K562 (cell line): ENCODE measurements around the gene USP31. TPM values are rescaled to one million over a fixed set of nuclear protein-coding genes. Genes with fewer than 3 reads are reported as not detected.

Experiments
- ATAC-seq: fragments of 200-7000 bp; cut with Tn5 transposase; 3 replicates; pipeline ENCODE4 v1.9.1; 2020; ENCODE audit warnings: moderate library complexity
- BruUV-seq: library from RNA; stranded (reverse); fragments of 400-500 nt; replicated peaks from 2 replicates; lab custom pipeline; 2021; lab: Mats Ljungman, UMichigan
- CTCF ChIA-PET: fragments of 300-600 bp; formaldehyde crosslinking; extraction: SDS; loops from one replicate; lab custom pipeline; 2021; ENCODE audit warnings: low intra/inter-chr PET ratio; lab: Yijun Ruan, JAX
- POLR2A ChIA-PET: fragments of 300-600, 350-650 bp; sonication (Branson Sonifier 250); formaldehyde crosslinking; extraction: SDS; loops from one replicate; lab custom pipeline; 2021; ENCODE audit warnings: antibody characterized with exemption, inconsistent platforms; lab: Yijun Ruan, JAX
- DNase-seq, 4 experiments: peaks; one replicate each; pipeline versions ENCODE4 v3.0.0 to v3.0.0-alpha.2; 2011 to 2018; ENCODE audit warnings: low spot score in 3 of 4, mixed read lengths in 3 of 4; ENCODE audit errors: extremely low read depth in 1 of 4
- FAIRE-seq: peaks from 2 replicates; lab custom pipeline; 2011; peaks lifted over from hg19 to GRCh38; lab: Jason Lieb, UNC
- H2AFZ ChIP-seq: 2 replicates; pipeline ENCODE4 v1.6.0; 2011; ENCODE audit warnings: low read depth, low read length, control low read depth, inconsistent platforms
- H3K27ac ChIP-seq: fragments of 200-600 bp; 3 replicates; pipeline ENCODE4 v1.8.0; 2011; ENCODE audit warnings: low read depth, mild to moderate bottlenecking, control low read depth, inconsistent platforms, low read length, moderate library complexity, mixed read lengths; ENCODE audit errors: extremely low read depth
- H3K27me3 ChIP-seq, 2 experiments: fragments of 300-600 bp in 1 of 2; 2 replicates in 1 of 2; 3 replicates in 1 of 2; pipeline versions ENCODE4 v1.6.0 to v1.8.0; 2011; ENCODE audit warnings: inconsistent platforms in 2 of 2, low read length in 2 of 2, mild to moderate bottlenecking in 1 of 2, mixed read lengths in 1 of 2, moderate library complexity in 1 of 2; ENCODE audit not compliant: control insufficient read depth in 2 of 2, insufficient read depth in 2 of 2
- H3K36me3 ChIP-seq: fragments of 300-600 bp; 3 replicates; pipeline ENCODE4 v1.8.0; 2011; ENCODE audit warnings: mild to moderate bottlenecking, low read length, inconsistent platforms; ENCODE audit not compliant: control insufficient read depth, insufficient read depth
- H3K4me1 ChIP-seq, 2 experiments: fragments of 200-600 bp in 1 of 2; replicated peaks in 1 of 2; 2 replicates in 1 of 2; 3 replicates in 1 of 2; pipeline versions ENCODE4 v1.5.1 to v1.8.0; 2011; ENCODE audit warnings: inconsistent platforms in 2 of 2, low read length in 2 of 2, mild to moderate bottlenecking in 1 of 2, mixed read lengths in 1 of 2, moderate library complexity in 1 of 2; ENCODE audit not compliant: control insufficient read depth in 2 of 2, insufficient read depth in 2 of 2
- H3K4me2 ChIP-seq: 2 replicates; pipeline ENCODE4 v1.6.1; 2011; ENCODE audit warnings: low read length, control low read depth, inconsistent platforms, mixed read lengths; ENCODE audit not compliant: insufficient read depth
- H3K4me3 ChIP-seq: fragments of 200-600 bp; sonication (generic), shearing (Covaris generic); 2 replicates; pipeline ENCODE4 v1.5.1; 2016; ENCODE audit warnings: control low read depth, inconsistent platforms
- H3K79me2 ChIP-seq: fragments of 200-600 bp; 3 replicates; pipeline ENCODE4 v1.8.0; 2011; ENCODE audit warnings: low read length, inconsistent platforms; ENCODE audit not compliant: control insufficient read depth, insufficient read depth
- H3K9ac ChIP-seq, 2 experiments: 2 replicates each; pipeline versions ENCODE4 v1.6.0 to v1.6.1; 2011; ENCODE audit warnings: low read depth in 2 of 2, low read length in 2 of 2, control low read depth in 1 of 2, inconsistent platforms in 1 of 2, mild to moderate bottlenecking in 1 of 2, mixed read lengths in 1 of 2; ENCODE audit not compliant: insufficient read depth in 1 of 2
- H3K9me1 ChIP-seq: one replicate; pipeline ENCODE4 v1.6.0; 2011; ENCODE audit warnings: inconsistent platforms, mild to moderate bottlenecking, low read length, moderate library complexity; ENCODE audit not compliant: control insufficient read depth, insufficient read depth
- H3K9me3 ChIP-seq: replicated peaks from 2 replicates; pipeline ENCODE4 v1.5.1; 2011; ENCODE audit warnings: low read depth, low read length, inconsistent platforms; ENCODE audit not compliant: control insufficient read depth, insufficient read depth
- H4K20me1 ChIP-seq: replicated peaks from 2 replicates; pipeline ENCODE4 v1.6.1; 2011; ENCODE audit warnings: low read length, inconsistent platforms, mixed read lengths; ENCODE audit not compliant: control insufficient read depth, insufficient read depth
- EP400 ChIP-seq: fragments of 450-650 bp; IDR thresholded peaks from 2 replicates; pipeline ENCODE4 v1.6.1; 2017; ENCODE audit warnings: antibody characterized with exemption, mild to moderate bottlenecking, moderate library complexity
- KLF6 ChIP-seq: fragments of 250-450 bp; sonication (Bioruptor Pico); IDR thresholded peaks from 2 replicates; pipeline ENCODE4 v1.4.0; 2020; ENCODE audit warnings: mild to moderate bottlenecking, moderate library complexity, borderline replicate concordance
- NR2C2 ChIP-seq, 2 experiments: fragments of 200-800 bp in 1 of 2; sonication (Bioruptor generic) in 1 of 2; sonication (generic) in 1 of 2; formaldehyde crosslinking in 1 of 2; IDR thresholded peaks; 2 replicates each; pipeline versions ENCODE4 v1.6.1 to v1.8.0; 2016 to 2022; ENCODE audit warnings: mild to moderate bottlenecking in 1 of 2, missing compliant biosample characterization in 1 of 2, missing genetic modification characterization in 1 of 2, missing genetic modification reagents in 1 of 2
- POLR2A ChIP-seq: fragments of 450-650 bp; conservative IDR thresholded peaks from 2 replicates; pipeline ENCODE4 v1.6.1; 2016
- SREBF2 ChIP-seq: sonication (generic); formaldehyde crosslinking; IDR thresholded peaks from 2 replicates; pipeline ENCODE4 v1.4.0; 2020; ENCODE audit warnings: mild to moderate bottlenecking, missing genetic modification reagents
- SUPT5H ChIP-seq: fragments of 450-650 bp; IDR thresholded peaks from 2 replicates; pipeline ENCODE4 v1.6.1; 2016
- TAF7 ChIP-seq: fragments of 450-650 bp; IDR thresholded peaks from 2 replicates; pipeline ENCODE4 v1.6.1; 2016; ENCODE audit warnings: missing genetic modification characterization, missing compliant biosample characterization
- YBX1 ChIP-seq: fragments of 450-650 bp; IDR thresholded peaks from 2 replicates; pipeline ENCODE4 v1.7.1; 2016; ENCODE audit warnings: mild to moderate bottlenecking
- ZKSCAN8 ChIP-seq: fragments of 200-800 bp; sonication (Bioruptor generic); IDR thresholded peaks from 2 replicates; pipeline ENCODE4 v1.6.1; 2016; ENCODE audit warnings: missing genetic modification characterization, missing compliant biosample characterization
- ZNF282 ChIP-seq: sonication (generic); formaldehyde crosslinking; IDR thresholded peaks from 2 replicates; pipeline ENCODE4 v1.8.1; 2023; ENCODE audit warnings: missing genetic modification reagents
- ZNF76 ChIP-seq: fragments of 250-450 bp; sonication (Bioruptor Pico); IDR thresholded peaks from 2 replicates; pipeline ENCODE4 v1.4.0; 2020; ENCODE audit warnings: mild to moderate bottlenecking, moderate library complexity, borderline replicate concordance
- WGBS: fragments of 100-300 bp; shearing (Covaris generic); methylation state at CpG from one replicate; pipeline ENCODE4 v1.1.6; 2016; ENCODE audit warnings: low coverage, mixed read lengths; ENCODE audit not compliant: insufficient coverage; ENCODE audit errors: missing lambda C conversion rate; 5-methylcytosine and 5-hydroxymethylcytosine counted together
- in situ Hi-C: fragments of 300-500 bp; cut with MboI; formaldehyde crosslinking; loops from 4 replicates; pipeline ENCODE4 v1.15.0; 2018; ENCODE audit warnings: inconsistent platforms, mixed read lengths
- intact Hi-C: fragments of 100-400 bp; cut with micrococcal nuclease; formaldehyde crosslinking; loops from 2 replicates; pipeline ENCODE4 v1.14.2; 2022
- polyA plus RNA-seq, 8 experiments: library from polyadenylated mRNA; depleted of rRNA in 4 of 8; stranded (reverse) in 5 of 8; unstranded in 3 of 8; fragments of >200 nt; fragmentation: Nextera tagmentation in 2 of 8; fragmentation: Illumina TruSeq in 1 of 8; extraction: Ambion mirVana in 2 of 8; extraction: Trizol in 1 of 8; gene quantifications; 2 replicates each; pipeline versions ENCODE4 v1.2.1 to v1.2.3, GENCODE V29; 2011 to 2014; ENCODE audit warnings: inconsistent platforms in 1 of 8, missing spikeins in 1 of 8
- total RNA-seq, 7 experiments: library from RNA; depleted of rRNA in 6 of 7; stranded (reverse); fragments of >200 nt in 6 of 7; fragmentation: Illumina TruSeq in 2 of 7; extraction: Trizol in 2 of 7; gene quantifications; 2 replicates each; pipeline versions ENCODE4 v1.2.1 to v1.2.3, GENCODE V29; 2011 to 2021; ENCODE audit warnings: low replicate concordance in 1 of 7
- TF ChIP-seq, protein P1 (sequence below): fragments of 250-450 bp; sonication (Bioruptor Pico); IDR thresholded peaks from 2 replicates; pipeline ENCODE4 v1.4.0; 2020
- TF ChIP-seq, protein P2 (sequence below), 2 experiments: fragments of 450-650 bp in 1 of 2; sonication (generic) in 1 of 2; formaldehyde crosslinking in 1 of 2; IDR thresholded peaks in 1 of 2; conservative IDR thresholded peaks in 1 of 2; 2 replicates each; pipeline versions ENCODE4 v1.6.1 to v1.8.1; 2016 to 2023; ENCODE audit warnings: mild to moderate bottlenecking in 2 of 2, moderate library complexity in 2 of 2, inconsistent platforms in 1 of 2, missing genetic modification reagents in 1 of 2
- TF ChIP-seq, protein P3 (sequence below): sonication (generic); formaldehyde crosslinking; IDR thresholded peaks from 2 replicates; pipeline ENCODE4 v1.8.0; 2022; ENCODE audit warnings: missing genetic modification reagents, mild to moderate bottlenecking, moderate library complexity, borderline replicate concordance

USP31 gene
- total and polyA plus RNA-seq, 9 of the 15 experiments (the other 6 are each of a cell fraction or from before 2014, with no cell fraction given), result 0.56 to 4.9 (median 2.9) TPM

DNA sequence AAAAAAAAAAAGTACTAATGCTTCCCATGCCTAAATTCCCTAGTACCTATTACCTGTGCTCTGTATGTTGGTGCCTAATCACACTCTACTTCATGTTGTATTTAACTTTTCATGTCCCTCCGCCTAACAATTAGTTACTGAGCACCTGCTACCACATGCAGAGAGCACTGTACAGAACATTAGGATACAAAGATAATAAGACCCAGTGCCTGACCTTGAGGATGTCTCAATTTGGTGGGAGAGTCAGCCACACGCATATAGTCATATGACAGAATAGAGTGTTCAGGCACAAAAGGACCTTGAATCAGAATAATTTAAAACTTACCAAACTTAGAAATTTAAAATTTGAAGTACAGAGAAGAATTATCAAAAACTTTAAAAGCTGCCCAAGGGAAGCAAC is 42.1 kb downstream of the USP31 start (continued):
- TF ChIP-seq, protein P1, sequence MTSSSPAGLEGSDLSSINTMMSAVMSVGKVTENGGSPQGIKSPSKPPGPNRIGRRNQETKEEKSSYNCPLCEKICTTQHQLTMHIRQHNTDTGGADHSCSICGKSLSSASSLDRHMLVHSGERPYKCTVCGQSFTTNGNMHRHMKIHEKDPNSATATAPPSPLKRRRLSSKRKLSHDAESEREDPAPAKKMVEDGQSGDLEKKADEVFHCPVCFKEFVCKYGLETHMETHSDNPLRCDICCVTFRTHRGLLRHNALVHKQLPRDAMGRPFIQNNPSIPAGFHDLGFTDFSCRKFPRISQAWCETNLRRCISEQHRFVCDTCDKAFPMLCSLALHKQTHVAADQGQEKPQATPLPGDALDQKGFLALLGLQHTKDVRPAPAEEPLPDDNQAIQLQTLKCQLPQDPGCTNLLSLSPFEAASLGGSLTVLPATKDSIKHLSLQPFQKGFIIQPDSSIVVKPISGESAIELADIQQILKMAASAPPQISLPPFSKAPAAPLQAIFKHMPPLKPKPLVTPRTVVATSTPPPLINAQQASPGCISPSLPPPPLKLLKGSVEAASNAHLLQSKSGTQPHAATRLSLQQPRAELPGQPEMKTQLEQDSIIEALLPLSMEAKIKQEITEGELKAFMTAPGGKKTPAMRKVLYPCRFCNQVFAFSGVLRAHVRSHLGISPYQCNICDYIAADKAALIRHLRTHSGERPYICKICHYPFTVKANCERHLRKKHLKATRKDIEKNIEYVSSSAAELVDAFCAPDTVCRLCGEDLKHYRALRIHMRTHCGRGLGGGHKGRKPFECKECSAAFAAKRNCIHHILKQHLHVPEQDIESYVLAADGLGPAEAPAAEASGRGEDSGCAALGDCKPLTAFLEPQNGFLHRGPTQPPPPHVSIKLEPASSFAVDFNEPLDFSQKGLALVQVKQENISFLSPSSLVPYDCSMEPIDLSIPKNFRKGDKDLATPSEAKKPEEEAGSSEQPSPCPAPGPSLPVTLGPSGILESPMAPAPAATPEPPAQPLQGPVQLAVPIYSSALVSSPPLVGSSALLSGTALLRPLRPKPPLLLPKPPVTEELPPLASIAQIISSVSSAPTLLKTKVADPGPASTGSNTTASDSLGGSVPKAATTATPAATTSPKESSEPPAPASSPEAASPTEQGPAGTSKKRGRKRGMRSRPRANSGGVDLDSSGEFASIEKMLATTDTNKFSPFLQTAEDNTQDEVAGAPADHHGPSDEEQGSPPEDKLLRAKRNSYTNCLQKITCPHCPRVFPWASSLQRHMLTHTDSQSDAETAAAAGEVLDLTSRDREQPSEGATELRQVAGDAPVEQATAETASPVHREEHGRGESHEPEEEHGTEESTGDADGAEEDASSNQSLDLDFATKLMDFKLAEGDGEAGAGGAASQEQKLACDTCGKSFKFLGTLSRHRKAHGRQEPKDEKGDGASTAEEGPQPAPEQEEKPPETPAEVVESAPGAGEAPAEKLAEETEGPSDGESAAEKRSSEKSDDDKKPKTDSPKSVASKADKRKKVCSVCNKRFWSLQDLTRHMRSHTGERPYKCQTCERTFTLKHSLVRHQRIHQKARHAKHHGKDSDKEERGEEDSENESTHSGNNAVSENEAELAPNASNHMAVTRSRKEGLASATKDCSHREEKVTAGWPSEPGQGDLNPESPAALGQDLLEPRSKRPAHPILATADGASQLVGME (CRISPR knock-in tag), result no peak

DNA sequence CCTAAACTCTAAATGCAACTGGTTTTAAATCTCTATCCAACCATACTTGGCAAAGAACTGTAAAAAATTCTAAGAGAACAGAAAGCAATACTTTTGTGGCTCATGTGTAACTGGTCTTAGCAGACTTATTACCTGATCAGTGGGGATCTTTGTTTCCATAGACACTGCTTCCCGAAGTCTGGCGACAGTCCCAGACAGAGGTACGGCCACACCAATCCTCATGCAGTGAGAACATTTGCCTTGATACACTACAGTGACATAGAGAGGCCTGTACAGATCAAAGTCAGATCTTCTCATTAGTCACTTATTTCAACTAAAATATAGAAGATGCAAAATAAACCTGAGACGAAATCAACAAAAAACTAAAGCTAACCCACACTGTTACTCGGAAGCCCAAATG is 43.9 kb downstream of the USP31 start:
- H3K4me1 ChIP-seq, result no peaks in the 10 kb centered on the region
- intact Hi-C loops, result no loop called here
- FAIRE-seq, result no peak
- TF ChIP-seq, protein P2, sequence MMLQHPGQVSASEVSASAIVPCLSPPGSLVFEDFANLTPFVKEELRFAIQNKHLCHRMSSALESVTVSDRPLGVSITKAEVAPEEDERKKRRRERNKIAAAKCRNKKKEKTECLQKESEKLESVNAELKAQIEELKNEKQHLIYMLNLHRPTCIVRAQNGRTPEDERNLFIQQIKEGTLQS (IDR thresholded peaks at IDR 0.05), result no peak
- TF ChIP-seq, protein P2 (CRISPR knock-in tag; conservative IDR thresholded peaks at IDR 0.05), result no peak
- TF ChIP-seq KLF6 (CRISPR knock-in tag) (no peak), EP400 (no peak), ZKSCAN8 (CRISPR knock-in tag) (no peak), YBX1 (no peak), SUPT5H (no peak), TAF7 (tag) (no peak), NR2C2 (CRISPR knock-in tag; IDR thresholded peaks at IDR 0.05) (no peak), NR2C2 (tag; IDR thresholded peaks at IDR 0.05) (no peak), ZNF282 (CRISPR knock-in tag) (no peak), ZNF76 (no peak), POLR2A (no peak), SREBF2 (CRISPR knock-in tag) (no peak)
- TF ChIP-seq, protein P3, sequence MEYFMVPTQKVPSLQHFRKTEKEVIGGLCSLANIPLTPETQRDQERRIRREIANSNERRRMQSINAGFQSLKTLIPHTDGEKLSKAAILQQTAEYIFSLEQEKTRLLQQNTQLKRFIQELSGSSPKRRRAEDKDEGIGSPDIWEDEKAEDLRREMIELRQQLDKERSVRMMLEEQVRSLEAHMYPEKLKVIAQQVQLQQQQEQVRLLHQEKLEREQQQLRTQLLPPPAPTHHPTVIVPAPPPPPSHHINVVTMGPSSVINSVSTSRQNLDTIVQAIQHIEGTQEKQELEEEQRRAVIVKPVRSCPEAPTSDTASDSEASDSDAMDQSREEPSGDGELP (CRISPR knock-in tag), result no peak
- H3K36me3 ChIP-seq, result peaks cover 8% of the 10 kb centered on the region; the same call in 2 of the 3 replicates
- no peaks in the 10 kb centered on the region for H3K9me3 ChIP-seq
- no peak overlapping the region for H3K9ac ChIP-seq
- BruUV-seq, result no TSS peak
- no peaks in the 10 kb centered on the region for H3K9me1 ChIP-seq
- DNase-seq, result no peak
- no peak overlapping the region for H3K27ac ChIP-seq
- no peak overlapping the region for H3K4me2 ChIP-seq
- no peaks in the 10 kb centered on the region; the same call in 1 of the 2 replicates for H4K20me1 ChIP-seq
- no peak overlapping the region for H3K4me3 ChIP-seq
- H3K27me3 ChIP-seq, result no peaks in the 10 kb centered on the region
- no peaks in the 10 kb centered on the region for H3K79me2 ChIP-seq
- WGBS, result 79% methylated on average over 5 of the region's 5 CpGs
- ChIA-PET CTCF (no interaction called here), POLR2A (no interaction called here)
- in situ Hi-C loops, result no loop called here
- H2AFZ ChIP-seq, result no peak overlapping the region
- ATAC-seq, result no peak
